ENCODE data around the gene TRIP11. TPM values are rescaled to one million over a fixed set of nuclear protein-coding genes. Genes with fewer than 3 reads are reported as not detected.

Gene TRIP11
- total and polyA plus RNA-seq, 2 experiments from 2014 or later = 24.1 to 69.5 TPM

DNA sequence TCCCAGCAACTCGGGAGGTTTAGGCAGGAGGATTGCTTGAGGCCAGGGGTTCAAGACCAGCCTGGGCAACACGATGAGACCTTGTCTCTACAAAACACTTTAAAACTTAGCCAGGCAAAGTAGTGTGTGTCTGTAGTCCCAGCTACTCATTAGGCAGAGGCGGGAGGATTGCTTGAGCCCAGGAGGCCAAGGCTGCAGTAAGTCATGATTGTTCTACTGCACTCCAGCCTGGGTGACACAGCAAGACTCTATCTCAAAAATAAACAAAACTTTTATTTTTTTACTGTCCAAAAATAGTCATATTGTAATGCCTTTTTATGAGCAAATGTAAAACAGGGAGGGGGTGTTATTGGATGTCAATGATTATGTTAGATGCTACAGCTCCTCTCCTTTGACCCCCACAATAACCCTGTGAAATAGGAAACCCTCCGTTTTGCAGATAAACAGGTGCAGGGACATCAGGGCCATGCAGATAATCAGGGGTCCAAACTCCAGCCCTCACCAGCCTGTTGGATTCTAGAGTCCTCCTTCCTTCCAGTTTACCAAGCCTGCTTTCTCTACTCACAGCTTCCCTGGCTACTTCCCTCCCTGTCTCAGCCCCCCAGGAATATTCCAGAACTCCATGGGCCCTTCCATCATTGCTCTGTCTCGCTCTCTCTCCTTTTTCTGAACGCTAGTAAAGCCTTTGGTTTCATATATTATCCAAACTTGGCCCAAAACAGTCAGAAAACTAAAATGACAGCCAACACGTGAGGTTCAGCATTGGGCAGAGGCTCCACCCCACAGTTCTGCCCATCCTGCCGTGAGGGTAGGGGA lies 86.5 kb downstream of the TRIP11 start:
- Histone ChIP-seq H3K27me3 (replicated peaks; ENCODE audit: insufficient read depth) (no peaks in the 10 kb centered on the region), H3K9ac (no peak overlapping the region), H3K4me2 (ENCODE audit: unreplicated experiment) (no peak overlapping the region), H3K36me3 (ENCODE audit: low read depth) (no peaks in the 10 kb centered on the region), H3K4me3 (no peak overlapping the region), H3K9me3 (ENCODE audit: low read depth) (no peaks in the 10 kb centered on the region), H4K20me1 (ENCODE audit: insufficient read depth) (no peaks in the 10 kb centered on the region), H3K9me2 (ENCODE audit: insufficient read depth) (no peaks in the 10 kb centered on the region), H3F3A (ENCODE audit: insufficient read depth) (peaks cover 5% of the 10 kb centered on the region; the same call in 1 of the 2 replicates), H3K79me2 (ENCODE audit: insufficient read depth) (no peaks in the 10 kb centered on the region), H3K4me1 (ENCODE audit: insufficient read depth) (no peaks in the 10 kb centered on the region), H3K27ac (no peak overlapping the region), H2AFZ (no peak overlapping the region)
- DNase-seq = peak; percentile 41
- no peak for TF ChIP-seq EZH2 (IDR thresholded peaks at IDR 0.05; ENCODE audit: insufficient read depth, poor library complexity, severe bottlenecking)
- TF ChIP-seq EZH2phosphoT487 (IDR thresholded peaks at IDR 0.05; ENCODE audit: insufficient read depth, low read depth) = no peak
- in situ Hi-C loops (cut with MboI) = no loop called here
- WGBS, 2 experiments (ENCODE audit: low coverage in 1 of 2, low lambda C conversion rate in 2 of 2, missing lambda C conversion rate in 2 of 2) = 67 to 69% methylated on average over 8 of the region's 8 CpGs

DNA sequence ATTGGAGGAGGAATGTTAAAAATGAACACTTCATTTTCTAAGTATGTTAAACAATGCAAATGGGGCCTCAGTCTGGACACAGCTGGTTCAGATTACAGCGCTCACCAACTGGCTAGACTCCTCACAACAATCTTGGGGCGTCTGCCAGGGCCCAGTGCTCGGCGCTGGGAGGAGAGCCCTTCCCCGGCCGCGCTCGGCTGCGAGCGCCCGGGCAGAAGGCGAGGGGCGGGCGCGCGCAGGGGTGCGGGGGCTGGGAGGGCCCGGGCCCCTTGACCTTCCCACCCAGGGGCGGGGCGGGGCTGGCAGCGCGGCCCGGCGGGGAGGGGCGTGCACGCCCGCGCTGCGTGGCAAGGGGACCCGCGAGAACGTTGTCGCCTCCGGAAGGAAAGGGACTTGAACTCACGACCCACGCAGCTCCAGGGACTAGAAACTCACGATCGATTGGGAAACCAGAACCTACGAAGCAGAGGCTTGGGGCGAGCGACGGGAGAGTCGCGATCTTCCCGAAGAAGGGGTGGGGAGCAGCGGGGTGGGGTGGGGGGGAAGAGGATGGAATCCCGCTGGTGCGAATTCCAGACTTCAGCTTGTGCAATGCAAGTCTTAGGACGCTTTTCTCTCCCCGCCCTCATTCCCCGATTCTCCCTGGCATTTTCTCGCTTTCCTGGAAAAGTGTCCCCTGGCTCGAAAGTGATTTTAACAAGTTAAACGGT lies 92.2 kb downstream of the TRIP11 start, which contains the start of gene FBLN5:
Gene FBLN5 (minus strand): TSS at position 220 of the 710 bp plus-strand sequence. CDS start 465 bp downstream, outside the sequence.
- peak within 1 kb of the TSS; percentile 69 for H2AFZ ChIP-seq
- peak within 1 kb of the TSS; percentile 93 for H3K4me3 ChIP-seq
- no peaks in the 10 kb centered on the region for H3K27me3 ChIP-seq (replicated peaks; ENCODE audit: insufficient read depth)
- no peaks in the 10 kb centered on the region for H3K36me3 ChIP-seq (ENCODE audit: low read depth)
- H3K9ac ChIP-seq = peak within 1 kb of the TSS; percentile 90
- in situ Hi-C loops (cut with MboI) = no loop called here
- DNase-seq = peak; percentile 93
- peak within 1 kb of the TSS; percentile 78 for H3K27ac ChIP-seq
- 1 to 2% methylated on average over 37 to 47 of the region's 54 CpGs for WGBS, 2 experiments (ENCODE audit: low coverage in 1 of 2, low lambda C conversion rate in 2 of 2, missing lambda C conversion rate in 2 of 2)
- H3K9me2 ChIP-seq (ENCODE audit: insufficient read depth) = no peaks in the 10 kb centered on the region
- H3F3A ChIP-seq (ENCODE audit: insufficient read depth) = peaks cover 39% of the 10 kb centered on the region
- peak within 1 kb of the TSS; percentile 98 for H3K4me2 ChIP-seq (ENCODE audit: unreplicated experiment)
- peaks cover 43% of the 10 kb centered on the region for H3K79me2 ChIP-seq (ENCODE audit: insufficient read depth)
- H3K4me1 ChIP-seq (ENCODE audit: insufficient read depth) = peaks cover 19% of the 10 kb centered on the region
- no peaks in the 10 kb centered on the region for H3K9me3 ChIP-seq (ENCODE audit: low read depth)
- TF ChIP-seq EZH2 (IDR thresholded peaks at IDR 0.05; ENCODE audit: insufficient read depth, poor library complexity, severe bottlenecking) (no peak), EZH2phosphoT487 (IDR thresholded peaks at IDR 0.05; ENCODE audit: insufficient read depth, low read depth) (no peak)
- H4K20me1 ChIP-seq (ENCODE audit: insufficient read depth) = no peaks in the 10 kb centered on the region

GRCh38 chr14:91946622-91947474 lies 93.0 kb downstream of the TRIP11 start:
- H3K36me3 ChIP-seq (ENCODE audit: low read depth) = no peaks in the 10 kb centered on the region
- H3K9me3 ChIP-seq (ENCODE audit: low read depth) = no peaks in the 10 kb centered on the region
- TF ChIP-seq EZH2 (IDR thresholded peaks at IDR 0.05; ENCODE audit: insufficient read depth, poor library complexity, severe bottlenecking) (no peak), EZH2phosphoT487 (IDR thresholded peaks at IDR 0.05; ENCODE audit: insufficient read depth, low read depth) (no peak)
- peak; percentile 76 for DNase-seq
- in situ Hi-C loops (cut with MboI) = no loop called here
- peaks cover 39% of the 10 kb centered on the region for H3F3A ChIP-seq (ENCODE audit: insufficient read depth)
- peak overlapping the region; percentile 78 for H3K27ac ChIP-seq
- peak overlapping the region; percentile 69 for H2AFZ ChIP-seq
- no peaks in the 10 kb centered on the region for H4K20me1 ChIP-seq (ENCODE audit: insufficient read depth)
- H3K9ac ChIP-seq = peak overlapping the region; percentile 90
- 0 to 1% methylated on average over 38 of the region's 38 CpGs for WGBS, 2 experiments (ENCODE audit: low coverage in 1 of 2, low lambda C conversion rate in 2 of 2, missing lambda C conversion rate in 2 of 2)
- H3K27me3 ChIP-seq (replicated peaks; ENCODE audit: insufficient read depth) = no peaks in the 10 kb centered on the region
- H3K4me1 ChIP-seq (ENCODE audit: insufficient read depth) = peaks cover 19% of the 10 kb centered on the region
- H3K79me2 ChIP-seq (ENCODE audit: insufficient read depth) = peaks cover 50% of the 10 kb centered on the region
- H3K4me2 ChIP-seq (ENCODE audit: unreplicated experiment) = peak overlapping the region; percentile 98
- peak overlapping the region; percentile 93 for H3K4me3 ChIP-seq
- no peaks in the 10 kb centered on the region for H3K9me2 ChIP-seq (ENCODE audit: insufficient read depth)

Data from GM23248 (cell line).